ENCODE results near the gene TRAPPC1. TPM values are rescaled to one million over a fixed set of nuclear protein-coding genes. Genes with fewer than 3 reads are reported as not detected.

The TRAPPC1 gene
- total RNA-seq, 1 experiment from 2014 or later = 99.7 TPM

DNA sequence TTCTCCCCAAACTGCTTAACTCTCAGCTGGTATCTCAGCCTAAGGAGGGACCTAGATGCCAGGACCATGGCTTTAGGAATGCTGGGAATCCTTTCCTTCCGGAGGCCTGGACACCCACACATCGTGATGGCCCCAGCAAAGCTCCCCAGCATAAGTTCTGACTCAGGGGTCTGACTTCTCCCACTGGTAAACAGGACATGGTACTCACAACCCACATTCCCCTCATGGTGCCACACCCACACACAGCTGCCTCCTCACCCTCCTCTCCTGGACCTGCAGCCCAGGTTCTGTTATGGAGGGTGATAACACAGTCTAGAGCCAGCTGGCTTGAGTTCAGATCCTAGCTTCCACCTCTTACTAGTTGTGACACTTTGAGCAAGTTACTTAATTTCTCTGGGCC, 14.9 kb downstream of the TRAPPC1 start:
- TF ChIP-seq CREM (CRISPR knock-in tag; IDR thresholded peaks at IDR 0.05) = no peak
- no peak for DNase-seq (ENCODE audit: low spot score)
- Mint-ChIP-seq H3K4me1 (peaks cover 14% of the 10 kb centered on the region), H3K27ac (no peak overlapping the region), H3K36me3 (no peaks in the 10 kb centered on the region), H3K9me3 (0 out of 2 replicates have a peak, but pooled peaks cover 3% of the 10 kb centered on the region), H3K27me3 (ENCODE audit: low read depth) (peaks cover 80% of the 10 kb centered on the region), H3K4me3 (peak overlapping the region; percentile 62)
- ChIA-PET CTCF (interaction anchor here (1.0 to 6.3 kb wide), 7 partner anchors 73 to 140 kb away, joined by 3 to 53 read pairs (median 11); no protein-coding TSS in a partner anchor), POLR2A (no interaction called here)
- ATAC-seq = no peak

DNA sequence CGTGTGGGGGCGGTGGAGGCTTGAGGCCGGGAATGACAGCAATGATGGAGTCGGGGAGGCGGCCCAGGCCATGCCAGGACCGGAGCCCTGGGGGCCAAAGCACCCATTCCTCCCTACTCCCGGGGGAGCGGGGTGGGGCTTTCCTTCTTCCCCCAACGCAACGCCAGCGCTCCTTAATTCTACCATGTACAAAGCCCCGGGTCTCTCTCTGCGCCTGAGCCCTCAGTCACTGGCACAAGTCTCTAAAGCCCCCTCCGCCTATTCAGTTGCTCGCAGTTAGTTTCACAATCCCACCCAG, 15.4 kb downstream of the TRAPPC1 start:
- Mint-ChIP-seq H3K9me3 (0 out of 2 replicates have a peak, but pooled peaks cover 3% of the 10 kb centered on the region), H3K36me3 (no peaks in the 10 kb centered on the region), H3K4me1 (peaks cover 13% of the 10 kb centered on the region), H3K27ac (no peak overlapping the region), H3K27me3 (ENCODE audit: low read depth) (peaks cover 75% of the 10 kb centered on the region), H3K4me3 (peak overlapping the region; percentile 62)
- TF ChIP-seq, protein P1, sequence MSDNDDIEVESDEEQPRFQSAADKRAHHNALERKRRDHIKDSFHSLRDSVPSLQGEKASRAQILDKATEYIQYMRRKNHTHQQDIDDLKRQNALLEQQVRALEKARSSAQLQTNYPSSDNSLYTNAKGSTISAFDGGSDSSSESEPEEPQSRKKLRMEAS (CRISPR knock-in tag; IDR thresholded peaks at IDR 0.05) = peak; percentile 18; the same call in 1 of the 2 replicates
- TF ChIP-seq ARID4B (CRISPR knock-in tag; IDR thresholded peaks at IDR 0.05; ENCODE audit: borderline replicate concordance) = no peak
- no peak for TF ChIP-seq FOXK1 (CRISPR knock-in tag; IDR thresholded peaks at IDR 0.05)
- TF ChIP-seq USF1 (CRISPR knock-in tag; IDR thresholded peaks at IDR 0.05) = 0 out of 2 replicates have a peak, but pooled peaks have one; percentile 7
- TF ChIP-seq ZNF232 (CRISPR knock-in tag; IDR thresholded peaks at IDR 0.05) = 0 out of 2 replicates have a peak, but pooled peaks have one; percentile 0
- TF ChIP-seq IRF1 (CRISPR knock-in tag; IDR thresholded peaks at IDR 0.05) = no peak
- 0 out of 2 replicates have a peak, but pooled peaks have one; percentile 9 for TF ChIP-seq TCF7 (CRISPR knock-in tag; IDR thresholded peaks at IDR 0.05; ENCODE audit: low read depth)
- TF ChIP-seq, protein P2, sequence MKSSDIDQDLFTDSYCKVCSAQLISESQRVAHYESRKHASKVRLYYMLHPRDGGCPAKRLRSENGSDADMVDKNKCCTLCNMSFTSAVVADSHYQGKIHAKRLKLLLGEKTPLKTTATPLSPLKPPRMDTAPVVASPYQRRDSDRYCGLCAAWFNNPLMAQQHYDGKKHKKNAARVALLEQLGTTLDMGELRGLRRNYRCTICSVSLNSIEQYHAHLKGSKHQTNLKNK (CRISPR knock-in tag; IDR thresholded peaks at IDR 0.05) = no peak
- TF ChIP-seq, protein P3, sequence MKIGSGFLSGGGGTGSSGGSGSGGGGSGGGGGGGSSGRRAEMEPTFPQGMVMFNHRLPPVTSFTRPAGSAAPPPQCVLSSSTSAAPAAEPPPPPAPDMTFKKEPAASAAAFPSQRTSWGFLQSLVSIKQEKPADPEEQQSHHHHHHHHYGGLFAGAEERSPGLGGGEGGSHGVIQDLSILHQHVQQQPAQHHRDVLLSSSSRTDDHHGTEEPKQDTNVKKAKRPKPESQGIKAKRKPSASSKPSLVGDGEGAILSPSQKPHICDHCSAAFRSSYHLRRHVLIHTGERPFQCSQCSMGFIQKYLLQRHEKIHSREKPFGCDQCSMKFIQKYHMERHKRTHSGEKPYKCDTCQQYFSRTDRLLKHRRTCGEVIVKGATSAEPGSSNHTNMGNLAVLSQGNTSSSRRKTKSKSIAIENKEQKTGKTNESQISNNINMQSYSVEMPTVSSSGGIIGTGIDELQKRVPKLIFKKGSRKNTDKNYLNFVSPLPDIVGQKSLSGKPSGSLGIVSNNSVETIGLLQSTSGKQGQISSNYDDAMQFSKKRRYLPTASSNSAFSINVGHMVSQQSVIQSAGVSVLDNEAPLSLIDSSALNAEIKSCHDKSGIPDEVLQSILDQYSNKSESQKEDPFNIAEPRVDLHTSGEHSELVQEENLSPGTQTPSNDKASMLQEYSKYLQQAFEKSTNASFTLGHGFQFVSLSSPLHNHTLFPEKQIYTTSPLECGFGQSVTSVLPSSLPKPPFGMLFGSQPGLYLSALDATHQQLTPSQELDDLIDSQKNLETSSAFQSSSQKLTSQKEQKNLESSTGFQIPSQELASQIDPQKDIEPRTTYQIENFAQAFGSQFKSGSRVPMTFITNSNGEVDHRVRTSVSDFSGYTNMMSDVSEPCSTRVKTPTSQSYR (CRISPR knock-in tag; IDR thresholded peaks at IDR 0.05) = peak; percentile 70; the same call in 1 of the 2 replicates
- 0 out of 2 replicates have a peak, but pooled peaks have one; percentile 1 for TF ChIP-seq ZBTB21 (CRISPR knock-in tag; IDR thresholded peaks at IDR 0.05; ENCODE audit: borderline replicate concordance)
- DNase-seq (ENCODE audit: low spot score) (no peak), ATAC-seq (no peak)
- ChIA-PET POLR2A (no interaction called here), CTCF (interaction anchor here (0.8 to 6.3 kb wide), 9 partner anchors 31 to 173 kb away, joined by 3 to 53 read pairs (median 5); partner anchors contain the start of gene NAA38)
